ENCODE results near the gene UBA7.

Gene UBA7

DNA sequence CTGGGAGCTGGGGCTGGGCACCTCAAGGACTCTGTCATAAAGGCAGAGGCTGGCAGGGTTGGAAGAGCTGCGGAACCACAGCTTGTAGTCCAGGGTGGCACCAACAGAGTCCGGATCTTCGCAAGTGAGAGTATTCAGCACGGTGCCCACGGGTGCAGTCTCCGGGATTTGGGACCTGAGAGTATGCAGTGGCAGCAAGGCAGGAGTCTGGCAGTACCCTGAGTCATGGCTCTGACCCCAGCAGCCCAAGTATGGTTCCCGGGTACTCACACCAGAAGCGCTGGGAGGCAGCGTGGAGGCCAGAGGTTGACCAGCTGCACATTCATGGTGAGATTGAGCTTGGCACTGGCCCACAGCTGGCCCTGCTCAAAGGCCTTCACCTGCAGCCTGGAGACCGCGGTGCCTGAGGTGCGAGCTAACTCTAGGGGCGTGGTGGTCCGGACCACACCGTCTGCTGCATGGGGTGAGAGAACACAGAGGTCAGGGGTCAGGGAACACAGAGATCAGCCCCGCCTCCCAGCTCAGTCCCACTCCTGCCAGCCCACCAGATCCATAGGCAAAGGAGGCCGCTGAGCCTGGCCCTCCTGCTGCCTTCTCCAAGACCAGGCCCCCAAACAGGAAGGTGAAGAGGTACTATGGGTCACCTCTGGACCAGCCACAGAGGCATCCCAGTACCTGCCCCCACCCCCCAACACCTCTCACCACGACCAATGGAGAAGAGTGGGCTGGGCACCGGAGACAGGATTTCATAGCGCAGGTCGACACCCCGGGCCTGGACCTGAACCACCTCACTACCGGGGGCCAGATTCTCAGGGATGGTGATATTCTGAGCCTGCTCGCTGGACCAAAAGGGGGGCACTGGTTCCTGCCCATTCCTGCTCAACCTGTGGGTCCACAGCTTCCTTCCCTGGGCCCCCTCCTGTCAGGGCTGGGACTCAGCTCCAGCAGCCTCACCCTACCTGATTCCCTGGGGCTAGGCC is 18.5 kb downstream of the UBA7 start:
- no peaks in the 10 kb centered on the region for H3K9me3 ChIP-seq (ENCODE audit: severe bottlenecking)
- ATAC-seq (ENCODE audit: low read depth) (no peak), DNase-seq (ENCODE audit: low spot score) (no peak)
- H3K36me3 ChIP-seq (ENCODE audit: low read depth) = no peaks in the 10 kb centered on the region
- no peak for TF ChIP-seq CTCF (IDR thresholded peaks at IDR 0.05; ENCODE audit: poor library complexity, severe bottlenecking)
- H3K27me3 ChIP-seq (ENCODE audit: insufficient read depth, poor library complexity, severe bottlenecking) = no peaks in the 10 kb centered on the region
- H3K4me1 ChIP-seq (ENCODE audit: insufficient read depth, poor library complexity, severe bottlenecking) = peaks cover 6% of the 10 kb centered on the region
- H3K27ac ChIP-seq (ENCODE audit: poor library complexity, severe bottlenecking) = no peak overlapping the region
- H3K4me3 ChIP-seq (ENCODE audit: severe bottlenecking) = no peak overlapping the region

GRCh38 chr3:49794431-49794830 is 19.3 kb downstream of the UBA7 start:
- no peaks in the 10 kb centered on the region for H3K36me3 ChIP-seq (ENCODE audit: low read depth)
- no peaks in the 10 kb centered on the region for H3K9me3 ChIP-seq (ENCODE audit: severe bottlenecking)
- no peak overlapping the region for H3K27ac ChIP-seq (ENCODE audit: poor library complexity, severe bottlenecking)
- ATAC-seq (ENCODE audit: low read depth) = no peak
- no peak overlapping the region for H3K4me3 ChIP-seq (ENCODE audit: severe bottlenecking)
- H3K27me3 ChIP-seq (ENCODE audit: insufficient read depth, poor library complexity, severe bottlenecking) = no peaks in the 10 kb centered on the region
- TF ChIP-seq CTCF (IDR thresholded peaks at IDR 0.05; ENCODE audit: poor library complexity, severe bottlenecking) = no peak
- DNase-seq (ENCODE audit: low spot score) = no peak
- H3K4me1 ChIP-seq (ENCODE audit: insufficient read depth, poor library complexity, severe bottlenecking) = peaks cover under 1% of the 10 kb centered on the region

GRCh38 chr3:49793486-49794085 is 20.2 kb downstream of the UBA7 start:
- Histone ChIP-seq H3K9me3 (ENCODE audit: severe bottlenecking) (no peaks in the 10 kb centered on the region), H3K27me3 (ENCODE audit: insufficient read depth, poor library complexity, severe bottlenecking) (no peaks in the 10 kb centered on the region), H3K4me3 (ENCODE audit: severe bottlenecking) (no peak overlapping the region), H3K27ac (ENCODE audit: poor library complexity, severe bottlenecking) (no peak overlapping the region), H3K4me1 (ENCODE audit: insufficient read depth, poor library complexity, severe bottlenecking) (no peaks in the 10 kb centered on the region), H3K36me3 (ENCODE audit: low read depth) (no peaks in the 10 kb centered on the region)
- DNase-seq (ENCODE audit: low spot score) (no peak), ATAC-seq (ENCODE audit: low read depth) (no peak)
- TF ChIP-seq CTCF (IDR thresholded peaks at IDR 0.05; ENCODE audit: poor library complexity, severe bottlenecking) = no peak

DNA sequence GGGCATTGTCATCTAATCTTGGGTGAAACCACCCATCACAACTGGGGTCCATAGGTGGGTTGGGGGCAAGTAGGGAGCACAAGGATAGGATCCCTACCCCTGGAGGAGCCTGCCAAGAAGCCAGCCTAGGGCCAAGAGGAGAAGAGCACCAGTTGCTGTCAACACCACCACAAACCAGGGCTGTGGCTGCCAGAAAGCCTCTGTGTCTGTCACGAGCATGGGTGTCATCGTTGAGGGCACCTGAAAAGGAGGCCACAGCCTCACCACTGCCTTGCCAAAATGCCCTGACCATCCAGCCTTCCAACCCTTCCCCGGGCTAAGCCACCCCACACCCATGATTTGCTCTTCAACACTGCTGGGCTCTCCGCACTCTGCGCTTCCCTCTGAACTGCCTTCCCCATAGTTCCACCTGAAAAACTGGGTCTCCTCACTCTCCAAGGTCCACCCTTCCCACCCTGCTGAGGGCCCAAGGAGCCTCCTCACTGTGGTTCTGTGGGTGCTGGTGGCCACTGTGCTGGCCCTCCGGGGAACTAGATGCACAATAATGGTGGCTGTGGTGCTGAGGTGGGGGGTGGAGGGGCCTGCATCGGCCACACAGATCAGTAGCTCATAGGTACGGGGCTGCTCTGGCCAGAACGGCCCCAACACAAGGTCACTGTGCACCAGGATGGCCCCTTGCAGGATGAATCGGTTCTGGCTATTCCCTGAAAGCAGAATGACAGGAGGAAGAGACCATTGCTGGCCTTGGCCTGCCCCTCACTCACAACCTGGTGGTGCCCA is 21.2 kb downstream of the UBA7 start:
- H3K27ac ChIP-seq (ENCODE audit: poor library complexity, severe bottlenecking) = no peak overlapping the region
- H3K27me3 ChIP-seq (ENCODE audit: insufficient read depth, poor library complexity, severe bottlenecking) = no peaks in the 10 kb centered on the region
- ATAC-seq (ENCODE audit: low read depth) (no peak), DNase-seq (ENCODE audit: low spot score) (peak; percentile 14)
- H3K4me3 ChIP-seq (ENCODE audit: severe bottlenecking) = no peak overlapping the region
- no peaks in the 10 kb centered on the region for H3K9me3 ChIP-seq (ENCODE audit: severe bottlenecking)
- no peaks in the 10 kb centered on the region for H3K4me1 ChIP-seq (ENCODE audit: insufficient read depth, poor library complexity, severe bottlenecking)
- no peaks in the 10 kb centered on the region for H3K36me3 ChIP-seq (ENCODE audit: low read depth)
- TF ChIP-seq CTCF (IDR thresholded peaks at IDR 0.05; ENCODE audit: poor library complexity, severe bottlenecking) = no peak
